Ovary (tissue), 9 donors: ENCODE results near the gene CTDSPL2. TPM values are rescaled to one million over a fixed set of nuclear protein-coding genes. Genes with fewer than 3 reads are reported as not detected.
"Not testable (repeated sequence)": the region's sequence is repeated elsewhere in the genome, so short reads cannot be mapped to it uniquely, and the experiment has no call there.

Source experiments
- DNase-seq, 5 donors: peaks; one replicate each; pipeline ENCODE4 v3.0.0-alpha.2; 2019 to 2020
- H3K27ac ChIP-seq, 2 donors: fragments of 200-600 bp; one replicate each; pipeline versions ENCODE4 v1.5.1 to v1.8.0; 2019 to 2022
- H3K27me3 ChIP-seq: fragments of 200-600 bp; one replicate; pipeline ENCODE4 v1.8.0; 2022
- H3K36me3 ChIP-seq: fragments of 200-600 bp; sonication (generic); one replicate; pipeline ENCODE4 v1.5.1; 2019
- H3K4me1 ChIP-seq: one replicate; pipeline ENCODE4 v1.8.1; 2013; ENCODE audit warnings: mild to moderate bottlenecking, moderate library complexity; ENCODE audit not compliant: insufficient read depth
- H3K4me3 ChIP-seq: fragments of 200-600 bp; sonication (generic); one replicate; pipeline ENCODE4 v1.5.1; 2017
- H3K9me3 ChIP-seq, 2 donors: fragments of 200-600 bp in 1 of 2; sonication (generic) in 1 of 2; one replicate each; pipeline versions ENCODE4 v1.5.1 to v1.8.1; 2013 to 2019; ENCODE audit warnings: mild to moderate bottlenecking in 1 of 2, moderate library complexity in 1 of 2
- EP300 ChIP-seq: sonication (generic); formaldehyde crosslinking; IDR thresholded peaks from one replicate; pipeline ENCODE4 v1.6.1; 2017; ENCODE audit warnings: antibody characterized with exemption
- POLR2A ChIP-seq: fragments of 450-650 bp; IDR thresholded peaks from one replicate; pipeline ENCODE4 v1.6.1; 2017; ENCODE audit warnings: antibody characterized with exemption, mild to moderate bottlenecking, moderate library complexity
- WGBS, 3 donors: extraction: QIAGEN DNeasy Blood & Tissue Kit in 1 of 3; methylation state at CpG; one replicate each; pipeline versions ENCODE4 v1.1.5 to v1.1.7; 2013 to 2017; 5-methylcytosine and 5-hydroxymethylcytosine counted together
- intact Hi-C, 4 donors: fragments of 100-400 bp; cut with DNase I; formaldehyde crosslinking; loops; one replicate each; pipeline versions ENCODE4 v1.11.0 to v1.15.1; 2022 to 2023
- polyA plus RNA-seq, 2 donors: library from polyadenylated mRNA; stranded (reverse); fragments of 200-250 nt in 1 of 2; fragments of 350-450 nt in 1 of 2; fragmentation: Illumina TruSeq in 1 of 2; extraction: RNeasy Lipid Tissue Mini Kit (QIAGEN cat#74804) in 1 of 2; gene quantifications; one replicate each; pipeline ENCODE4 v1.2.3, GENCODE V29; 2013 to 2014
- total RNA-seq, 7 donors: library from RNA; depleted of rRNA in 2 of 7; stranded (reverse); fragments of >200 nt in 2 of 7; fragmentation: NEBNext Ultra II Directional in 3 of 7; extraction: Animal tissue kit (Norgen Biotek cat#: 25700) in 3 of 7; gene quantifications; one replicate each; pipeline versions ENCODE4 v1.1.0 to v1.2.4, GENCODE V29; 2016 to 2023
- TF ChIP-seq, protein P1 (sequence below), 3 donors: fragments of 450-650 bp in 2 of 3; fragments of 200-600 bp in 1 of 3; IDR thresholded peaks; one replicate each; pipeline versions ENCODE4 v1.5.1 to v1.8.0; 2016 to 2022; ENCODE audit warnings: antibody characterized with exemption in 3 of 3, mild to moderate bottlenecking in 1 of 3
- donor health status: DM: no; HTN: no; CAD: no; lungs with moderate emphysema.
- donor health status: DM: no; HTN: no; CAD: no.
- donor health status: Bipolar disorder and iron deficiency.
- donor health status: DM: yes; HTN: yes; CAD: no.
- donor health status: DM: no; HTN: no; CAD: no.
- donor health status: DM: yes; HTN: yes; CAD: no.

CTDSPL2 gene
- total and polyA plus RNA-seq, 9 donors = 11.3 to 54.1 (median 46.9) TPM

DNA sequence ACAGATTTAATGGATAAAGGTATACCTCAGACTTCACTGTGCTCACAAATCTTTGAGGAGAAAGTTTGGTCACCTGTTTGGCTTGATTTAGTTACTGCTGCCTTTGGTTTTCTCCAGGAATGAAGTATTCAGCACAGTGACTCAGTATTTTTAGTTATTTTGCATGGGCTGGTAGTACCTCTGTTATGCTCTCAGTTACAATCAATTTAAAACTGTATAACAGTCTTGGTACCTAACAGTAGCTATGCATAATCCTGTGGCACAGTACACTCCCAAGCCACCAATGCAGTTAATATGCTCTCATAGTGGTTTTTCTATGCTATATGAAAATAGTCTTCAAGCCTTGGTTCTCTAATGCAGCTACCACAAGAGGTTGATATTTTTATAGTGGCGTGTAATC lies 97.6 kb downstream of the CTDSPL2 start:
- whole genome bisulfite sequencing, 3 donors = 89 to 99% (median 98%) methylated on average over 1 of the region's 1 CpG
- DNase-seq = no peak
- H3K27ac ChIP-seq = no peak overlapping the region
- H3K4me3 ChIP-seq = no peak overlapping the region
- intact Hi-C loops = no loop called here
- H3K27me3 ChIP-seq = no peaks in the 10 kb centered on the region
- H3K36me3 ChIP-seq = no peaks in the 10 kb centered on the region
- no peaks in the 10 kb centered on the region for H3K9me3 ChIP-seq
- H3K4me1 ChIP-seq = no peaks in the 10 kb centered on the region
- TF ChIP-seq, protein P1, sequence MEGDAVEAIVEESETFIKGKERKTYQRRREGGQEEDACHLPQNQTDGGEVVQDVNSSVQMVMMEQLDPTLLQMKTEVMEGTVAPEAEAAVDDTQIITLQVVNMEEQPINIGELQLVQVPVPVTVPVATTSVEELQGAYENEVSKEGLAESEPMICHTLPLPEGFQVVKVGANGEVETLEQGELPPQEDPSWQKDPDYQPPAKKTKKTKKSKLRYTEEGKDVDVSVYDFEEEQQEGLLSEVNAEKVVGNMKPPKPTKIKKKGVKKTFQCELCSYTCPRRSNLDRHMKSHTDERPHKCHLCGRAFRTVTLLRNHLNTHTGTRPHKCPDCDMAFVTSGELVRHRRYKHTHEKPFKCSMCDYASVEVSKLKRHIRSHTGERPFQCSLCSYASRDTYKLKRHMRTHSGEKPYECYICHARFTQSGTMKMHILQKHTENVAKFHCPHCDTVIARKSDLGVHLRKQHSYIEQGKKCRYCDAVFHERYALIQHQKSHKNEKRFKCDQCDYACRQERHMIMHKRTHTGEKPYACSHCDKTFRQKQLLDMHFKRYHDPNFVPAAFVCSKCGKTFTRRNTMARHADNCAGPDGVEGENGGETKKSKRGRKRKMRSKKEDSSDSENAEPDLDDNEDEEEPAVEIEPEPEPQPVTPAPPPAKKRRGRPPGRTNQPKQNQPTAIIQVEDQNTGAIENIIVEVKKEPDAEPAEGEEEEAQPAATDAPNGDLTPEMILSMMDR (IDR thresholded peaks at IDR 0.05) = no peak

DNA sequence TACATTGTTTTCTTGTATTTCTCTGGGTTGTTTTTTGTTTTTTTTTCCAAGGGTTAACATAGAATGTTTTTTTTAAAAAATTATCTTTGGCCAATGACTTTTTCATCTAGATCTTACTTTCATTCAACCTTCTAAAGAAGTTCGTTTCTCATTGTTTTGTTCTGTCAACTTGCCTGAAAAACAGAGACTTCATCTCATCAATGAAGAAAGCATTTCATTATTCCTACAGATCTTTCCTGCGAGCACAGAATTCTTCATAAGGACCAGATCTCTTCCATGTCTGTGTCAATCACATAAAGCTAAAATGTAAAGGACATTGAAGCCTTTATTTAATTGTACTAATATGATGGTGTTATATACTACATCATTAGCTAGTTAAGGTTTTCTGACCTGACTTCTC lies 99.8 kb downstream of the CTDSPL2 start:
- intact Hi-C loops = no loop called here
- no peak for DNase-seq
- Histone ChIP-seq H3K27ac (no peak overlapping the region), H3K27me3 (no peaks in the 10 kb centered on the region), H3K36me3 (no peaks in the 10 kb centered on the region), H3K9me3 (no peaks in the 10 kb centered on the region), H3K4me3 (no peak overlapping the region), H3K4me1 (no peaks in the 10 kb centered on the region)
- TF ChIP-seq, protein P1 (IDR thresholded peaks at IDR 0.05) = no peak
- no peak for TF ChIP-seq POLR2A
- TF ChIP-seq EP300 = no peak
- 71 to 79% (median 71%) methylated on average over 2 of the region's 2 CpGs for WGBS, 3 donors

DNA sequence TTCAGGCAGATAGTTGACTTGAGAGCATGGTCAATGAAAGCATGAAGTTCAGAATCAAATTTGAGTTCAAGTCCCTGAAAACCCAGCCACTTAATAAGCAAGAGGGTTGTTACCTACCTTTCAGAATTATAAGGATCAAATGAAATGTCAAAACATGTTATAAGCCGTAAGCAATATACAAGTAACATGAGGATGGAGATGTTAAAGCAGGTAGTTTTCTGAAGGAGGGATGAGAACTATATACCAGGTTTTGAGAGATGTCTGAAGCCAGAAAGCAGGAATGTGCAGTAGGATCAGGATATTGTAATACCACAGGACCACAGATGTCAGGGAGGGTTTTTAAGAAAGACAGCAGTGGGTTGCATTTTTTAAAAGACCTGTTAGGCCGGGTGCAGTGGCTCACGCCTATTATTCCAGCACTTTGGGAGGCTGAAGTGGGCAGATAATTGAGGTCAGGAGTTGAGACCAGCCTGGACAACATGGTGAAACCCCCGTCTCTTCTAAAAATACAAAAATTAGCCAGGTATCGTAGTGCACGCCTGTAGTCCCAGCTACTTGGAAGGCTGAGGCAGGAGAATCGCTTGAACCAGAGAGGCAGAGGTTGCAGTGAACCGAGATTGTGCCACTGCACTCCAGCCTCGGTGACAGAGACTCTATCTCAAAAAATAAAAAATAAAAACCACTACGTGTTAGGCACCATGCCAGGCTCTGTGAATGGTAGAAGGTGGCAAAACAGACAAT lies 102.6 kb downstream of the CTDSPL2 start:
- TF ChIP-seq, protein P1 (IDR thresholded peaks at IDR 0.05) = no peak
- TF ChIP-seq EP300 (no peak), POLR2A (no peak)
- H3K27me3 ChIP-seq = no peaks in the 10 kb centered on the region
- peaks cover 2% of the 10 kb centered on the region for H3K4me1 ChIP-seq
- H3K27ac ChIP-seq = no peak overlapping the region
- no peaks in the 10 kb centered on the region for H3K9me3 ChIP-seq
- no peaks in the 10 kb centered on the region for H3K36me3 ChIP-seq
- WGBS, 3 donors = 67 to 73% (median 69%) methylated on average over 10 of the region's 10 CpGs
- intact Hi-C loops = no loop called here
- DNase-seq = no peak
- H3K4me3 ChIP-seq = no peak overlapping the region

DNA sequence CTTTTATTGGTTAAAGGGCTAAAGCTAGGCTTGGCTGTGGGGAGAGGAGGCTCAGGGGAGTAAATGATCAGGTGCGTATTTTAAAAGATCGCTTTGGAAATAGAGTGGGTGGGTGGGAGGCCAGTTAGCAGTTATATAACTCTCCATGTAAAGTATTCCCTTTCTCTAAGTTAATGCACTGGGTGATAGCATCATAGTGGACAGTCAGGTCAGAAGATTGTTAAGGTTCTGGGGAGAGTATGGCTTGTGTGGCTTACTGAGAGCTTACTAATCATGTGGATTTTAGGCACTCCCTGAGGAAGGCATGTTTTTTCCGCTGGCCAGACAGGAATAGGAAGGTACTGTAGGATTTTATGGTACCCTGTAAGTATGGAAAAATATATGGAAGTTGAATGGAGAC lies 103.2 kb downstream of the CTDSPL2 start:
- Histone ChIP-seq H3K4me1 (peaks cover 5% of the 10 kb centered on the region), H3K9me3 (no peaks in the 10 kb centered on the region), H3K4me3 (no peak overlapping the region), H3K27ac (no peak overlapping the region), H3K27me3 (no peaks in the 10 kb centered on the region), H3K36me3 (no peaks in the 10 kb centered on the region)
- intact Hi-C loops = no loop called here
- DNase-seq = no peak
- WGBS, 3 donors = 90 to 91% (median 90%) methylated on average over 3 of the region's 3 CpGs
- TF ChIP-seq, protein P1 (IDR thresholded peaks at IDR 0.05) = no peak
- TF ChIP-seq POLR2A = no peak
- TF ChIP-seq EP300 = no peak

DNA sequence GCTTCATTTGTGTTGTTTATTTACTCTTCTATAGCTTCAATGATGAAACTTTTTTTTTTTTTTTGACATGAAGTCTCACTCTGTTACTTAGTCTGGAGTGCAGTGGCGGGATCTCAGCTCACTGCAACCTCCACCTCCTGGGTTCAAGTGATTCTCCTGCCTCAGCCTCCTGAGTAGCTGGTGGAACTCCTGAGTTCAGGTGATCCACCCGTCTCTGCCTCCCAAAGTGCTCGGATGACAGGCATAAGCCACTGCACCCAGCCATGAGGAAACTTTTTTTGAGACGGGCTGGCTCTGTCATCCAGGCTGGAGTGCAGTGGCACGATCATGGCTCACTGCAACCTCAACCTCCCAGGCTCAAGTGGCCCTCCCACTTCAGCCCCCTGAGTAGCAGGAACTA lies 104.8 kb downstream of the CTDSPL2 start:
- intact Hi-C loops, H3K4me3 ChIP-seq, H3K27me3 ChIP-seq, H3K27ac ChIP-seq, H3K36me3 ChIP-seq, H3K9me3 ChIP-seq, H3K4me1 ChIP-seq, DNase-seq: not testable (repeated sequence)
- 89 to 98% (median 97%) methylated on average over 5 of the region's 5 CpGs for WGBS, 3 donors
